Hepatocyte (in vitro differentiated cells): Measurements from ENCODE around the gene CYP27C1. TPM values are rescaled to one million over a fixed set of nuclear protein-coding genes. Genes with fewer than 3 reads are reported as not detected.

Experiments used
- DNase-seq: peaks from one replicate; pipeline ENCODE4 v3.0.0-alpha.2; 2016; ENCODE audit warnings: low spot score
- H2AFZ ChIP-seq: fragments of 200-600 bp; sonication (generic); 2 replicates; pipeline ENCODE4 v1.6.0; 2016; ENCODE audit warnings: antibody characterized with exemption, mild to moderate bottlenecking
- H3K27ac ChIP-seq: fragments of 200-600 bp; sonication (generic); 2 replicates; pipeline ENCODE4 v1.5.1; 2016; ENCODE audit warnings: mild to moderate bottlenecking
- H3K27me3 ChIP-seq: fragments of 200-600 bp; sonication (generic); 2 replicates; pipeline ENCODE4 v1.6.1; 2016
- H3K36me3 ChIP-seq: fragments of 200-600 bp; sonication (generic); replicated peaks from 2 replicates; pipeline ENCODE4 v1.5.1; 2016; ENCODE audit warnings: low read depth; ENCODE audit not compliant: insufficient read depth
- H3K4me1 ChIP-seq: fragments of 200-600 bp; sonication (generic); 2 replicates; pipeline ENCODE4 v1.5.1; 2016; ENCODE audit warnings: mild to moderate bottlenecking, moderate library complexity; ENCODE audit not compliant: insufficient read depth
- H3K4me2 ChIP-seq: fragments of 200-600 bp; sonication (generic); 2 replicates; pipeline ENCODE4 v1.6.0; 2016
- H3K4me3 ChIP-seq: fragments of 200-600 bp; sonication (generic); 2 replicates; pipeline ENCODE4 v1.5.1; 2016; ENCODE audit warnings: mild to moderate bottlenecking
- H3K79me2 ChIP-seq: fragments of 200-600 bp; sonication (generic); 2 replicates; pipeline ENCODE4 v1.6.0; 2017; ENCODE audit warnings: mild to moderate bottlenecking
- H3K9me2 ChIP-seq: fragments of 200-600 bp; sonication (generic); replicated peaks from 2 replicates; pipeline ENCODE4 v1.6.0; 2017; ENCODE audit warnings: mild to moderate bottlenecking; ENCODE audit not compliant: insufficient read depth
- H3K9me3 ChIP-seq: fragments of 200-600 bp; sonication (generic); 2 replicates; pipeline ENCODE4 v1.5.1; 2016; ENCODE audit warnings: low read depth, mild to moderate bottlenecking
- H4K20me1 ChIP-seq: fragments of 200-600 bp; sonication (generic); 2 replicates; pipeline ENCODE4 v1.6.0; 2016; ENCODE audit warnings: mild to moderate bottlenecking; ENCODE audit not compliant: insufficient read depth, poor library complexity, severe bottlenecking
- CTCF ChIP-seq: fragments of 200-600 bp; sonication (generic); IDR thresholded peaks from 2 replicates; pipeline ENCODE4 v1.5.1; 2016; ENCODE audit warnings: antibody characterized with exemption, mild to moderate bottlenecking; ENCODE audit not compliant: poor library complexity
- EZH2 ChIP-seq: fragments of 200-600 bp; sonication (generic); IDR thresholded peaks from 2 replicates; pipeline ENCODE4 v1.6.1; 2016; ENCODE audit warnings: antibody characterized with exemption, mild to moderate bottlenecking, borderline replicate concordance
- EZH2phosphoT487 ChIP-seq: fragments of 200-600 bp; sonication (generic); IDR thresholded peaks from one replicate; pipeline ENCODE4 v1.6.1; 2018; ENCODE audit warnings: antibody characterized with exemption, mild to moderate bottlenecking, low read depth, moderate library complexity; ENCODE audit not compliant: unreplicated experiment, severe bottlenecking
- WGBS: methylation state at CpG from one replicate; pipeline ENCODE4 v1.1.6; 2016; ENCODE audit warnings: low lambda C conversion rate; ENCODE audit errors: missing lambda C conversion rate; 5-methylcytosine and 5-hydroxymethylcytosine counted together
- polyA plus RNA-seq: library from polyadenylated mRNA; unstranded; fragments of >200 nt; fragmentation: Nextera tagmentation; extraction: Ambion mirVana; gene quantifications from 2 replicates; pipeline ENCODE4 v1.2.1, GENCODE V29; 2016
- total RNA-seq: library from RNA; depleted of rRNA; stranded (reverse); fragments of >200 nt; gene quantifications from 2 replicates; pipeline ENCODE4 v1.2.3, GENCODE V29; 2014

Gene CYP27C1
- total and polyA plus RNA-seq, 2 experiments from 2014 or later, result 1.2 to 1.4 TPM

GRCh38 chr2:127155028-127155581 is 65.0 kb downstream of the CYP27C1 start:
- Histone ChIP-seq H3K36me3 (no peaks in the 10 kb centered on the region), H4K20me1 (no peaks in the 10 kb centered on the region), H3K9me3 (no peaks in the 10 kb centered on the region), H3K27ac (peak overlapping the region; percentile 53), H3K4me1 (peaks cover 11% of the 10 kb centered on the region), H3K9me2 (no peaks in the 10 kb centered on the region), H3K4me3 (no peak overlapping the region), H3K79me2 (no peaks in the 10 kb centered on the region), H3K4me2 (peak overlapping the region; percentile 6), H2AFZ (no peak overlapping the region), H3K27me3 (no peaks in the 10 kb centered on the region)
- no peak for TF ChIP-seq CTCF
- TF ChIP-seq EZH2phosphoT487, result no peak
- TF ChIP-seq EZH2, result no peak
- 69% methylated on average over 7 of the region's 7 CpGs for WGBS
- no peak for DNase-seq

GRCh38 chr2:127154396-127154795 is 65.7 kb downstream of the CYP27C1 start:
- H3K9me3 ChIP-seq, result no peaks in the 10 kb centered on the region
- no peaks in the 10 kb centered on the region for H3K9me2 ChIP-seq
- H3K27me3 ChIP-seq, result no peaks in the 10 kb centered on the region
- 97% methylated on average over 4 of the region's 4 CpGs for WGBS
- H3K79me2 ChIP-seq, result no peaks in the 10 kb centered on the region
- DNase-seq, result no peak
- no peak overlapping the region for H3K27ac ChIP-seq
- no peak overlapping the region for H3K4me2 ChIP-seq
- H3K4me3 ChIP-seq, result no peak overlapping the region
- H2AFZ ChIP-seq, result no peak overlapping the region
- no peaks in the 10 kb centered on the region for H3K36me3 ChIP-seq
- no peaks in the 10 kb centered on the region for H4K20me1 ChIP-seq
- peaks cover 11% of the 10 kb centered on the region for H3K4me1 ChIP-seq
- no peak for TF ChIP-seq EZH2
- no peak for TF ChIP-seq EZH2phosphoT487
- TF ChIP-seq CTCF, result no peak

GRCh38 chr2:127153691-127154158 is 66.4 kb downstream of the CYP27C1 start:
- H3K4me2 ChIP-seq, result no peak overlapping the region
- TF ChIP-seq CTCF (no peak), EZH2phosphoT487 (no peak), EZH2 (no peak)
- DNase-seq, result no peak
- H3K36me3 ChIP-seq, result no peaks in the 10 kb centered on the region
- H3K4me1 ChIP-seq, result peaks cover 11% of the 10 kb centered on the region
- no peaks in the 10 kb centered on the region for H3K9me3 ChIP-seq
- H3K9me2 ChIP-seq, result no peaks in the 10 kb centered on the region
- H3K27me3 ChIP-seq, result no peaks in the 10 kb centered on the region
- no peaks in the 10 kb centered on the region for H4K20me1 ChIP-seq
- 76% methylated on average over 6 of the region's 6 CpGs for WGBS
- no peak overlapping the region for H3K27ac ChIP-seq
- no peaks in the 10 kb centered on the region for H3K79me2 ChIP-seq
- H2AFZ ChIP-seq, result no peak overlapping the region
- H3K4me3 ChIP-seq, result no peak overlapping the region

- H3K79me2 ChIP-seq, result no peaks in the 10 kb centered on the region
- no peak overlapping the region for H3K27ac ChIP-seq
- no peaks in the 10 kb centered on the region for H3K9me3 ChIP-seq
- no peaks in the 10 kb centered on the region for H4K20me1 ChIP-seq
- DNase-seq, result no peak
- H3K27me3 ChIP-seq, result no peaks in the 10 kb centered on the region
- no peak overlapping the region for H2AFZ ChIP-seq
- H3K4me3 ChIP-seq, result no peak overlapping the region
- peaks cover 10% of the 10 kb centered on the region for H3K4me1 ChIP-seq
- WGBS, result 83% methylated on average over 1 of the region's 1 CpG
- no peaks in the 10 kb centered on the region for H3K36me3 ChIP-seq
- no peaks in the 10 kb centered on the region for H3K9me2 ChIP-seq
- TF ChIP-seq EZH2phosphoT487, result no peak
- TF ChIP-seq CTCF, result no peak
- TF ChIP-seq EZH2, result no peak
- no peak overlapping the region for H3K4me2 ChIP-seq
Observed at GRCh38 chr2:127150996-127151395, 69.1 kb downstream of the CYP27C1 start.
